GM23248 (cell line): ENCODE data around the gene SEC23IP. TPM values are rescaled to one million over a fixed set of nuclear protein-coding genes. Genes with fewer than 3 reads are reported as not detected.

ENCODE experiments used
- DNase-seq: peaks from one replicate; pipeline ENCODE4 v3.0.0-alpha.2; 2015
- H2AFZ ChIP-seq: fragments of 200-600 bp; sonication (generic); 2 replicates; pipeline ENCODE4 v1.6.1; 2016; ENCODE audit warnings: antibody characterized with exemption
- H3F3A ChIP-seq: fragments of 200-600 bp; sonication (generic); 2 replicates; pipeline ENCODE4 v1.6.1; 2016; ENCODE audit warnings: mild to moderate bottlenecking, antibody characterized with exemption, mixed run types; ENCODE audit not compliant: insufficient read depth
- H3K27ac ChIP-seq: fragments of 200-600 bp; sonication (generic); 2 replicates; pipeline ENCODE4 v1.5.1; 2016; ENCODE audit warnings: mild to moderate bottlenecking
- H3K27me3 ChIP-seq: fragments of 200-600 bp; sonication (generic); replicated peaks from 2 replicates; pipeline ENCODE4 v1.6.1; 2016; ENCODE audit warnings: mild to moderate bottlenecking; ENCODE audit not compliant: insufficient read depth
- H3K36me3 ChIP-seq: fragments of 200-600 bp; sonication (generic); 2 replicates; pipeline ENCODE4 v1.6.1; 2016; ENCODE audit warnings: low read depth, mild to moderate bottlenecking
- H3K4me1 ChIP-seq: fragments of 200-600 bp; sonication (generic); 2 replicates; pipeline ENCODE4 v1.6.1; 2016; ENCODE audit warnings: mild to moderate bottlenecking; ENCODE audit not compliant: insufficient read depth
- H3K4me2 ChIP-seq: fragments of 200-600 bp; sonication (generic); one replicate; pipeline ENCODE4 v1.6.1; 2016; ENCODE audit warnings: mild to moderate bottlenecking; ENCODE audit not compliant: unreplicated experiment
- H3K4me3 ChIP-seq: fragments of 200-600 bp; sonication (generic); 2 replicates; pipeline ENCODE4 v1.5.1; 2016; ENCODE audit warnings: mild to moderate bottlenecking
- H3K79me2 ChIP-seq: fragments of 200-600 bp; sonication (generic); 2 replicates; pipeline ENCODE4 v1.6.1; 2016; ENCODE audit warnings: mild to moderate bottlenecking; ENCODE audit not compliant: insufficient read depth
- H3K9ac ChIP-seq: fragments of 200-600 bp; sonication (generic); 2 replicates; pipeline ENCODE4 v1.6.1; 2016; ENCODE audit warnings: mild to moderate bottlenecking
- H3K9me2 ChIP-seq: fragments of 200-600 bp; sonication (generic); 2 replicates; pipeline ENCODE4 v1.6.1; 2016; ENCODE audit warnings: mixed run types, mild to moderate bottlenecking, moderate library complexity; ENCODE audit not compliant: insufficient read depth
- H3K9me3 ChIP-seq: fragments of 200-600 bp; sonication (generic); one replicate; pipeline ENCODE4 v1.6.1; 2017; ENCODE audit warnings: low read depth
- H4K20me1 ChIP-seq: fragments of 200-600 bp; sonication (generic); 2 replicates; pipeline ENCODE4 v1.6.0; 2016; ENCODE audit not compliant: insufficient read depth
- EZH2 ChIP-seq: fragments of 200-600 bp; sonication (generic); IDR thresholded peaks from 2 replicates; pipeline ENCODE4 v1.6.1; 2018; ENCODE audit warnings: antibody characterized with exemption, mild to moderate bottlenecking; ENCODE audit not compliant: insufficient read depth, poor library complexity, severe bottlenecking
- EZH2phosphoT487 ChIP-seq: fragments of 200-600 bp; sonication (generic); IDR thresholded peaks from 2 replicates; pipeline ENCODE4 v1.6.1; 2018; ENCODE audit warnings: antibody characterized with exemption, moderate library complexity, mild to moderate bottlenecking, low read depth; ENCODE audit not compliant: insufficient read depth
- WGBS, 2 experiments: methylation state at CpG; one replicate each; pipeline ENCODE4 v1.1.6; 2015 to 2017; ENCODE audit warnings: low lambda C conversion rate in 2 of 2, low coverage in 1 of 2; ENCODE audit errors: missing lambda C conversion rate in 2 of 2; 5-methylcytosine and 5-hydroxymethylcytosine counted together
- in situ Hi-C: fragments of 300-500 bp; cut with MboI; formaldehyde crosslinking; loops from 2 replicates; pipeline ENCODE4 v1.15.0; 2020
- polyA plus RNA-seq: library from polyadenylated mRNA; unstranded; fragments of >200 nt; fragmentation: Nextera tagmentation; extraction: Ambion mirVana; gene quantifications from 2 replicates; pipeline ENCODE4 v1.2.1, GENCODE V29; 2016
- total RNA-seq: library from RNA; depleted of rRNA; stranded (reverse); fragments of >200 nt; shearing (Covaris generic); gene quantifications from 2 replicates; pipeline ENCODE4 v1.2.3, GENCODE V29; 2014

The SEC23IP gene
- total and polyA plus RNA-seq, 2 experiments from 2014 or later: 23.6 to 55.0 TPM

- H3K36me3 ChIP-seq: peaks cover 36% of the 10 kb centered on the region
- no peak overlapping the region for H3K27ac ChIP-seq
- H3K79me2 ChIP-seq: peaks cover 40% of the 10 kb centered on the region
Observed at GRCh38 chr10:119852277-119852676, 40.3 kb upstream of the SEC23IP start.

GRCh38 chr10:119852822-119853221 is 39.7 kb upstream of the SEC23IP start:
- Histone ChIP-seq H3K79me2 (peaks cover 45% of the 10 kb centered on the region), H3K9me2 (no peaks in the 10 kb centered on the region)
- no peak for TF ChIP-seq EZH2phosphoT487
- TF ChIP-seq EZH2: no peak

More at GRCh38 chr10:119852277-119852676, 40.3 kb upstream of the SEC23IP start:
- H3K4me2 ChIP-seq: no peak overlapping the region
- no peak overlapping the region for H3K4me3 ChIP-seq
- H3K27me3 ChIP-seq: no peaks in the 10 kb centered on the region
- H3K4me1 ChIP-seq: peaks cover 17% of the 10 kb centered on the region
- no peak for TF ChIP-seq EZH2
- no peak for TF ChIP-seq EZH2phosphoT487
- no peak overlapping the region for H2AFZ ChIP-seq
- DNase-seq: no peak
- no peak overlapping the region for H3K9ac ChIP-seq
- no peaks in the 10 kb centered on the region for H4K20me1 ChIP-seq
- 97 to 98% methylated on average over 6 of the region's 6 CpGs for WGBS, 2 experiments
- in situ Hi-C loops: loop anchor here (10.0 kb wide), 3 partner anchors 107 to 247 kb away; no protein-coding TSS in a partner anchor
- H3K9me2 ChIP-seq: no peaks in the 10 kb centered on the region
- peaks cover 8% of the 10 kb centered on the region for H3F3A ChIP-seq
- no peaks in the 10 kb centered on the region for H3K9me3 ChIP-seq

GRCh38 chr10:119853574-119853973 is 39.0 kb upstream of the SEC23IP start:
- H4K20me1 ChIP-seq: no peaks in the 10 kb centered on the region
- TF ChIP-seq EZH2 (no peak), EZH2phosphoT487 (no peak)
- no peaks in the 10 kb centered on the region for H3K27me3 ChIP-seq
- no peaks in the 10 kb centered on the region for H3K9me3 ChIP-seq
- H3K4me2 ChIP-seq: no peak overlapping the region
- peaks cover 8% of the 10 kb centered on the region for H3F3A ChIP-seq
- in situ Hi-C loops: loop anchor here (10.0 kb wide), 3 partner anchors 109 to 249 kb away; no protein-coding TSS in a partner anchor
- H3K79me2 ChIP-seq: peaks cover 53% of the 10 kb centered on the region
- H3K4me3 ChIP-seq: no peak overlapping the region
- no peak overlapping the region for H3K27ac ChIP-seq
- peaks cover 17% of the 10 kb centered on the region for H3K4me1 ChIP-seq
- no peak overlapping the region for H3K9ac ChIP-seq
- 93 to 100% methylated on average over 1 of the region's 1 CpG for WGBS, 2 experiments
- H2AFZ ChIP-seq: no peak overlapping the region
- no peaks in the 10 kb centered on the region for H3K9me2 ChIP-seq
- DNase-seq: no peak
- H3K36me3 ChIP-seq: peaks cover 23% of the 10 kb centered on the region

More at GRCh38 chr10:119852822-119853221, 39.7 kb upstream of the SEC23IP start:
- peaks cover 30% of the 10 kb centered on the region for H3K36me3 ChIP-seq
- H2AFZ ChIP-seq: no peak overlapping the region
- no peak overlapping the region for H3K9ac ChIP-seq
- no peaks in the 10 kb centered on the region for H3K27me3 ChIP-seq
- no peaks in the 10 kb centered on the region for H3K9me3 ChIP-seq
- 95 to 97% methylated on average over 6 of the region's 6 CpGs for WGBS, 2 experiments
- peaks cover 17% of the 10 kb centered on the region for H3K4me1 ChIP-seq
- H3K4me3 ChIP-seq: no peak overlapping the region
- no peak for DNase-seq
- H4K20me1 ChIP-seq: no peaks in the 10 kb centered on the region
- in situ Hi-C loops: loop anchor here (10.0 kb wide), 3 partner anchors 108 to 248 kb away; no protein-coding TSS in a partner anchor
- no peak overlapping the region for H3K27ac ChIP-seq
- peaks cover 8% of the 10 kb centered on the region for H3F3A ChIP-seq
- no peak overlapping the region for H3K4me2 ChIP-seq

- in situ Hi-C loops: loop anchor here (10.0 kb wide), 3 partner anchors 113 to 253 kb away; no protein-coding TSS in a partner anchor
- TF ChIP-seq EZH2phosphoT487 (no peak), EZH2 (no peak)
- 90 to 95% methylated on average over 1 of the region's 1 CpG for WGBS, 2 experiments
- H3K4me2 ChIP-seq: no peak overlapping the region
- no peak overlapping the region for H3K4me3 ChIP-seq
- H3K27me3 ChIP-seq: no peaks in the 10 kb centered on the region
- peaks cover 6% of the 10 kb centered on the region; the same call in 1 of the 2 replicates for H3F3A ChIP-seq
- H2AFZ ChIP-seq: no peak overlapping the region
- no peaks in the 10 kb centered on the region for H3K9me3 ChIP-seq
- no peak overlapping the region for H3K27ac ChIP-seq
- no peak for DNase-seq
- H4K20me1 ChIP-seq: peaks cover 8% of the 10 kb centered on the region; the same call in 1 of the 2 replicates
- H3K9me2 ChIP-seq: no peaks in the 10 kb centered on the region
- H3K79me2 ChIP-seq: peaks cover 77% of the 10 kb centered on the region
- no peak overlapping the region for H3K9ac ChIP-seq
- H3K4me1 ChIP-seq: peaks cover 4% of the 10 kb centered on the region; the same call in 1 of the 2 replicates
- H3K36me3 ChIP-seq: peaks cover 13% of the 10 kb centered on the region; the same call in 1 of the 2 replicates
Observed at GRCh38 chr10:119858063-119858462, 34.5 kb upstream of the SEC23IP start.
